ENCODE data around the gene OOSP2.

The OOSP2 gene

DNA sequence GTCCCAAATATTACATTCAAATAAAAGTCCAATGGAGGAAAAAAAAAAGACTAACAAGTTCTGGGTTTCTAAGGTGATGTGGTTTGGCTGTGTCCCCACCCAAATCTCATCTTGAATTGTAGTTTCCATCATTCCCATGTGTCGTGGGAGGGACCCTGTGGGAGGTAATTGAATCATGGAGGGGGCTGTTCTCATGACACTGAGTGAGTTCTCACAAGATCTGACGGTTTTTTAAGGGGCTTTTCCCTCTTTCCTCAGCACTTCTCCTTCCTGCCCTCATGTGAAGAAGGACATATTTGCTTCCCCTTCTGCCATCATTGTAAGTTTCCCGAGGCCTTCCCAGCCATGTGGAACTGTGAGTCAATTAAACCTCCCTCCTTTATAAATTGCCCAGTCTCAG is 40.3 kb downstream of the OOSP2 start:
- no peak for DNase-seq (ENCODE audit: low read depth)

DNA sequence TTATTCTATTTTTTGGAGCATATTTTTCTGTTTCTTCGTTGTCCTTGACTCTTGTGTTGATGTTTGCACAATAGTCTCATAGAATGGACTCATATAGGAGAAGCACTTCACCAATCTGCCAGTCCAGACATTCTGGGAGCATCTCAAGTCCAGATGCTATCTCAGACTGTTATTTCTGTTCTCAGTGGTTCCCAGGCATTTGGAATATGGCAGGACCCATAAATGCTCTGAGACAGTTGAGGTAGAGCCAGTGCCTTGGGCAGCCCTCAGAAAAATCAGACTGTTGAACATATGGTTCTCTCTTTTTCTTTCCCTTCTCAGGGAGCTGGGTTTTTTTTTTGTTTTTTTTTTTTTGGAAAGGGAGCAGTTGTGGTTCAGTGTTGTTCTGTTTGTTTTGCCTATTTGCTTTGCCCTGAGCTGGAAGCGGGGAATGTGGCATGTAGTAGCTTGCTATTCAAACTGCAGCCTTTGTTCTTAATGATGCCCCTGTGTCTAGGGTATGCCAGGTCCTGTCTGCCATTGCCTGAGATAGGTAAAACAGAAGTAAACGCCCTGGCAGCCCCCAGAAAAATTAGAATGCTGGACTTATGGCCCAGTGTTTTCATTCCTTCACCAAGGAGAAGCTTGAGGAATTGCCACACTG is 44.5 kb downstream of the OOSP2 start:
- no peak for DNase-seq (ENCODE audit: low read depth)

DNA sequence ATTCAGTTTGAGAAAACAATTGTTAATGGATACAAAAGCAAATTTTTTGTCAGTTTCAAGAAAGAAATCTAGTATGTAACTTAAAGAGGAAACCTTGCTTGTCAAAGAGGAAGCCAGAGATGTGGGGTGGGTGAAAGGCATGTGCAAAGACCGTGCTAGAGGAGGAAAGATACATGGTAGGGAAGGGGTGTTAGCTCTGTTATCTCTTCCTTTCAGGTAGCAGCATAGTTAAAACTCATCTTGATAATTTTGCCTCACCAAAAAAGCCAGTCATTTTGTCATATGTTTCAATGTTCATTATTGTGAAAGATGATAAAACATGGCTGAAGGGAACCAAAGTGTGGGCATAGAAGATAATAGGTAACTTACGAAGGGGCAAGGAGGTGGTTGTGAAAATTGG is 45.7 kb downstream of the OOSP2 start:
- DNase-seq (ENCODE audit: low read depth), result no peak

DNA sequence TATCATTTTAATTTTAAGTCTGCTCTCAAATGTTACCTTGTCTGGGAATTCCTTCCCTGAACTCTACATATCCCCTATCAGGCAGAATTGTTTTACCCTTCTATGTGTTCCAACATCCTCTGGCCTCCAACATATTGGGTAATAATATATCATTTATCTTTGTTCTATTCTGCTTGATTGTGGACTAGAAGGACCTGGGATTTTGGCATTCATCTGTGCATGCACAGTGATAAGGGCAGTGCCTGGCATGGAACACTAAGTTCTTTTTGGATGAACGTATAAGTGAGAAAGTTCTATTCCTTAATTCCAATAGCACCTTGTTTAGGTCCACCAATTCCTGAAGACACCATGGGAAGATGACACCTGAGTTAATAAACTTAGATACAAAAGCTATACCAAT is 47.0 kb downstream of the OOSP2 start:
- no peak for DNase-seq (ENCODE audit: low read depth)

DNA sequence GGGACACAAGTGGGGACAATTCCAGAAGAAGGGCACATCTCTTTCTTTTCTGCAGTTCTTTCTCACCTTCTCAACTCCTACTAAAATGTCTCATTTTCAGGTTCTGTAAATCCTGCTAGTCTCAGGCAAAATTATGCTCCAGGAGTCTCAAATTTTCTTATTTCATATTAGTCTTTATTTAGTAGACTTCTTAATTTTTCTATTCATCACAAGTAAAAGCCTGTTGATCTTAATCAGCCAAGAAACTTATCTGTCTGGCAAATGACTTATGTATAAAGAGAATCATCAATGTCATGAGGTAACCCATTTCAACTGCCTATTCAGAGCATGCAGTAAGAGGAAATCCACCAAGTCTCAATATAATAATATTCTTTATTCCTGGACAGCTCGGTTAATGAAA is 48.2 kb downstream of the OOSP2 start, which contains the start of gene MS4A2:
MS4A2 (plus strand) TSS at position 301 of the 400 bp plus-strand sequence. CDS start 102 bp downstream, outside the sequence.
- no peak for DNase-seq (ENCODE audit: low read depth)

DNA sequence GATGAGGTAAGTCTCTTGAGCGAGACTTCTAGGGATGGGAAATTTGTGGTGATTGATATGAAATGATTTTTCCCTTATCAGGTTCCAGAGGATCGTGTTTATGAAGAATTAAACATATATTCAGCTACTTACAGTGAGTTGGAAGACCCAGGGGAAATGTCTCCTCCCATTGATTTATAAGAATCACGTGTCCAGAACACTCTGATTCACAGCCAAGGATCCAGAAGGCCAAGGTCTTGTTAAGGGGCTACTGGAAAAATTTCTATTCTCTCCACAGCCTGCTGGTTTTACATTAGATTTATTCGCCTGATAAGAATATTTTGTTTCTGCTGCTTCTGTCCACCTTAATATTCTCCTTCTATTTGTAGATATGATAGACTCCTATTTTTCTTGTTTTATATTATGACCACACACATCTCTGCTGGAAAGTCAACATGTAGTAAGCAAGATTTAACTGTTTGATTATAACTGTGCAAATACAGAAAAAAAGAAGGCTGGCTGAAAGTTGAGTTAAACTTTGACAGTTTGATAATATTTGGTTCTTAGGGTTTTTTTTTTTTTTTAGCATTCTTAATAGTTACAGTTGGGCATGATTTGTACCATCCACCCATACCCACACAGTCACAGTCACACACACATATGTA is 55.4 kb downstream of the OOSP2 start:
- DNase-seq (ENCODE audit: low read depth), result no peak

DNA sequence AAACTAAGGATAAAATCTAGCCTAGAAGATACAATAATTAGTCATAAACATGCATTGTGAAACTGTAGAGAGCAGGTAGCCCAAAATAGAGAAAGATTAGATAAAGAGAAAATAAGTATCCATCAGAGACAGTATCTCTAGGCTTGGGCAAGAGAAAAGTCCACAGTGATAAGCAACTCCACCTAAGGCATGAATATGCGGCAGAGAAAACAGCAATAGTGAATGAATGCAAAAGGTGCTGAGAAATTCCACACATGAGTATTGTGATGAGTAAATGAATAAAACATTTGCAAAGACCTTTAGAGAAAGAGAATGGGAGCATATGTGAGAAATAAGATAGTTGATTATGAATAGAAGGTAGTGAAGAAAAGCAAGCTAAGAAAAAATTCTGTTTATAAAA is 57.0 kb downstream of the OOSP2 start:
- DNase-seq (ENCODE audit: low read depth), result no peak
